Upper lobe of left lung (tissue), 6 donors: ENCODE measurements around the gene ERGIC1. TPM values are rescaled to one million over a fixed set of nuclear protein-coding genes. Genes with fewer than 3 reads are reported as not detected.
"Not testable (repeated sequence)": the region's sequence is repeated elsewhere in the genome, so short reads cannot be mapped to it uniquely, and the experiment has no call there.

Experiments used
- ATAC-seq, 2 donors: fragments of 200-7000 bp; cut with Tn5 transposase; one replicate each; pipeline ENCODE4 v1.9.1; 2022; ENCODE audit warnings: mild to moderate bottlenecking in 2 of 2, moderate library complexity in 2 of 2; ENCODE audit not compliant: low FRiP score in 2 of 2
- DNase-seq, 2 donors: peaks; one replicate each; pipeline ENCODE4 v3.0.0-alpha.2; 2019 to 2020
- H3K27ac ChIP-seq, 4 donors: fragments of 200-600 bp; sonication (generic); one replicate each; pipeline ENCODE4 v1.5.1; 2016 to 2019
- H3K27me3 ChIP-seq, 4 donors: fragments of 200-600 bp; sonication (generic); one replicate each; pipeline ENCODE4 v1.5.1; 2017 to 2019
- H3K36me3 ChIP-seq, 4 donors: fragments of 200-600 bp; sonication (generic); one replicate each; pipeline ENCODE4 v1.5.1; 2016 to 2019
- H3K4me1 ChIP-seq, 4 donors: fragments of 200-600 bp; sonication (generic); one replicate each; pipeline ENCODE4 v1.5.1; 2018 to 2019
- H3K4me3 ChIP-seq, 4 donors: fragments of 200-600 bp; sonication (generic); one replicate each; pipeline ENCODE4 v1.5.1; 2017 to 2019; ENCODE audit warnings: mild to moderate bottlenecking in 2 of 4, moderate library complexity in 1 of 4
- H3K9me3 ChIP-seq, 4 donors: fragments of 200-600 bp; sonication (generic); one replicate each; pipeline ENCODE4 v1.5.1; 2018 to 2019
- EP300 ChIP-seq, 4 donors: sonication (generic); formaldehyde crosslinking; IDR thresholded peaks; one replicate each; pipeline ENCODE4 v1.5.1; 2017; ENCODE audit warnings: antibody characterized with exemption in 4 of 4, control low read depth in 2 of 4
- POLR2A ChIP-seq, 4 donors: fragments of 450-650 bp; IDR thresholded peaks; one replicate each; pipeline ENCODE4 v1.5.1; 2016 to 2017; ENCODE audit warnings: antibody characterized with exemption in 4 of 4, mild to moderate bottlenecking in 2 of 4
- POLR2AphosphoS5 ChIP-seq, 2 donors: sonication (generic); formaldehyde crosslinking; IDR thresholded peaks; one replicate each; pipeline ENCODE4 v1.5.1; 2017; ENCODE audit warnings: antibody characterized with exemption in 2 of 2
- WGBS, 2 donors: methylation state at CpG; one replicate each; pipeline ENCODE4 v1.1.5; 2017 to 2018; 5-methylcytosine and 5-hydroxymethylcytosine counted together
- total RNA-seq, 6 donors: library from RNA; depleted of rRNA in 4 of 6; stranded (reverse); fragments of >200 nt in 4 of 6; gene quantifications; one replicate each; pipeline versions ENCODE4 v1.1.0 to v1.2.1, GENCODE V29; 2016 to 2021
- TF ChIP-seq, protein P1 (sequence below), 6 experiments: fragments of 450-650 bp in 4 of 6; fragments of 200-600 bp in 2 of 6; sonication (generic) in 2 of 6; IDR thresholded peaks; one replicate each; pipeline ENCODE4 v1.5.1; 2016 to 2019; ENCODE audit warnings: antibody characterized with exemption in 6 of 6
- donor health status: DM: no; HTN: no; CAD: no; lungs with moderate emphysema.
- donor health status: DM: no; HTN: yes; CAD: no; lungs with severe emphysema.

Gene ERGIC1
- total RNA-seq, 6 donors from 2014 or later, result 158 to 225 (median 173) TPM

DNA sequence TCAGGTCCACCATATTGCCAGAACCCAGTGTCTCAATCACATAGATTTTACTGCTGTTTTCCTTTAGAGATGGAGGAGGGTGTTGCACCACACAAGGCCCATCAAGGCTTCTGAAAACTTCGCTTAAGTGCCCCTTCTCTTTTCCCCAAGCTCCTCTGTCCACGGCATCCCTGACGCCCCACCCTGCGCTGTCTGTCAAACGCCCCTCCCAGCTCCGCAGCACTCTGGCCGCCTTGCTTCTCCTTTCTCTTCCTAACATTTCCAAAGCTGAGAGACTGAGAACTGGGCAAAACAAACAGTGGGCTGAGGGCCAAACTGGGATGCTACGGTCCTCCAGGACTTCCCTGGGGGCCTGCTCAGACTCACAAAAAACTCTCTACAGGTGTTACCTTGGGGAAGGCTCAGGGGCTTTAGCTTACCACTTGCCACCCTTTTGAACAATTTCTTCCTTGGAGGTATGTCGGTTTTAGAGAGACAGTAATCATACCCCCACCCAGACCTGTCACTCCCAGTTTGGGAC, 28.3 kb upstream of the ERGIC1 start:
- no peak overlapping the region for H3K4me3 ChIP-seq
- H3K27me3 ChIP-seq, result no peaks in the 10 kb centered on the region
- H3K36me3 ChIP-seq, result no peaks in the 10 kb centered on the region
- peaks cover 21 to 33% (median 25%) of the 10 kb centered on the region in 4 donors for H3K4me1 ChIP-seq
- ATAC-seq, result no peak
- H3K9me3 ChIP-seq, result peaks cover 0 to 4% (median 0%) of the 10 kb centered on the region in 4 donors
- no peak for TF ChIP-seq POLR2AphosphoS5 (IDR thresholded peaks at IDR 0.05)
- TF ChIP-seq POLR2A (IDR thresholded peaks at IDR 0.05), result peak in 1 of 4 donors; percentile 25
- 55 to 79% methylated on average over 9 of the region's 9 CpGs for WGBS, 2 donors
- peak in 1 of 2 donors; percentile 47 for DNase-seq
- peak overlapping the region; percentile 64 to 92 (median 80) for H3K27ac ChIP-seq

DNA sequence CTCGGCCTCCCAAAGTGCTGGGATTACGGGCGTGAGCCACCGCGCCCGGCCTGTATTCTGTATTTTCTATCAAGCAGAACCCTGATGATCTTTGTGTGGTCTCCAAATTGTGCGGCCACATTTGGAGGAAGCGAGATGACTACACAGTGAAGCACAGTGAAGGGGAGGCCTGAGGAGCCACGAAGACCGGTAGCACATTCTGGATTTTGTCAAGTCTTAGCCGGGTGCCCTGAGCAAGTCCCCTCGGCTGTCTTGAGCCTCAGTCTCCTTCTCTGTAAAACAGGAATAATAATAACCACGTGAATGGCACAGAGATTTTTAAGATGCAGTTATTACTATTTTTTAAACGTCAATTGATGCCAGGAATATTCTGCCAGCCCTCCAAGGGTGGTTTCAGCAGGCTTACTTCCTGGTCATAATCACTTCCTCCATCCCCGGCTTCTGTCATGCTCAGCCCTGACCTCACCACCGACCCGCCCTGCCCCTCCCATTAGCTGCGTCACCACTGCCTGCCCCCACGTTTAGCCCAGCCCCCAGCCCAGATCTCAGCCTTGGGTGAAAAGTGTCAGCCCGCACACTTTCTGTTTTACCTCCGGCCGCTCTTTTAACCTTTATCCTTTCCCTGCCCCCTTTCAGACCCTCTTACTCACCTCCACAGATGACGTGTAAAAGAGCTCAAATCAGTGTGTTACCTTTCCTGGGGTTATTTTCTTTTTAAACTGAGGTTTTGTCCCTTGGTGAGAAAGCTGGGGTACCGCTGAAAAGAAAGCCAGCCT, 27.0 kb upstream of the ERGIC1 start:
- DNase-seq (peak; percentile 92 to 95), ATAC-seq (peak; percentile 96 to 99)
- peaks cover 14 to 22% (median 15%) of the 10 kb centered on the region in 4 donors for H3K4me1 ChIP-seq
- H3K27me3 ChIP-seq, result no peaks in the 10 kb centered on the region
- no peaks in the 10 kb centered on the region for H3K36me3 ChIP-seq
- H3K4me3 ChIP-seq, result peak overlapping the region in 3 of 4 donors; percentile 13 to 31 (median 26)
- peak overlapping the region; percentile 87 to 92 (median 91) for H3K27ac ChIP-seq
- peak in 2 of 4 donors; percentile 22 to 86 for TF ChIP-seq POLR2A (IDR thresholded peaks at IDR 0.05)
- TF ChIP-seq EP300 (IDR thresholded peaks at IDR 0.05), result peak in 2 of 4 donors; percentile 18 to 82
- TF ChIP-seq POLR2AphosphoS5 (IDR thresholded peaks at IDR 0.05), result peak; percentile 65 to 78
- TF ChIP-seq, protein P1, sequence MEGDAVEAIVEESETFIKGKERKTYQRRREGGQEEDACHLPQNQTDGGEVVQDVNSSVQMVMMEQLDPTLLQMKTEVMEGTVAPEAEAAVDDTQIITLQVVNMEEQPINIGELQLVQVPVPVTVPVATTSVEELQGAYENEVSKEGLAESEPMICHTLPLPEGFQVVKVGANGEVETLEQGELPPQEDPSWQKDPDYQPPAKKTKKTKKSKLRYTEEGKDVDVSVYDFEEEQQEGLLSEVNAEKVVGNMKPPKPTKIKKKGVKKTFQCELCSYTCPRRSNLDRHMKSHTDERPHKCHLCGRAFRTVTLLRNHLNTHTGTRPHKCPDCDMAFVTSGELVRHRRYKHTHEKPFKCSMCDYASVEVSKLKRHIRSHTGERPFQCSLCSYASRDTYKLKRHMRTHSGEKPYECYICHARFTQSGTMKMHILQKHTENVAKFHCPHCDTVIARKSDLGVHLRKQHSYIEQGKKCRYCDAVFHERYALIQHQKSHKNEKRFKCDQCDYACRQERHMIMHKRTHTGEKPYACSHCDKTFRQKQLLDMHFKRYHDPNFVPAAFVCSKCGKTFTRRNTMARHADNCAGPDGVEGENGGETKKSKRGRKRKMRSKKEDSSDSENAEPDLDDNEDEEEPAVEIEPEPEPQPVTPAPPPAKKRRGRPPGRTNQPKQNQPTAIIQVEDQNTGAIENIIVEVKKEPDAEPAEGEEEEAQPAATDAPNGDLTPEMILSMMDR (IDR thresholded peaks at IDR 0.05), result no peak
- WGBS, 2 donors, result 43 to 52% methylated on average over 24 of the region's 24 CpGs
- peaks cover 0 to 4% (median 0%) of the 10 kb centered on the region in 4 donors for H3K9me3 ChIP-seq

DNA sequence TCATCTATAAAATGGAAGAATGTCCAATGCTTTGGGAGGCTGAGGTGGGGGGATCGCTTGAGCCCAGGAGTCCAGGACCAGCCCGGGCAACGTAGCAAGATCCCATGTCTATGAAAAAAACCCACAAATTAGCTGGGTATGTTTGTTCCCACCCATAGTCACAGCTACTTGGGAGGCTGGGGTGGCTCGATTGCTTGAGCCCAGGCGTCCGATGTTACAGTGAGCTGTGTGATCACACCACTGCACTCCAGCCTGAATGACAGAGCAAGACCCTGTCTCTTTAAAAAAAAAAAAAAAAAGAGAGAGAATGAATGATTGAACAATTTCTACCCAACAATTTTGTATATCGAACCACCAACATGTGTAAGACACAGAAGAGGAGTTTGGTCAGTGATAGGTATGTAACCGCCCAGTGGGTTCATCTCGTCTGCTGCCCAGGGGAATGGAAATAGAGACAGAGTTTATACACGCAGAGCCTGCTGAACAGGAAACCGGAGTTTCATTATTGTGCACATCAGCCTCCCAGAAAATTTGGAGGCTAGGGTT, 26.2 kb upstream of the ERGIC1 start:
- no peak for TF ChIP-seq POLR2A (IDR thresholded peaks at IDR 0.05)
- TF ChIP-seq, protein P1 (IDR thresholded peaks at IDR 0.05), result no peak
- TF ChIP-seq POLR2AphosphoS5 (IDR thresholded peaks at IDR 0.05), result no peak
- no peak for TF ChIP-seq EP300 (IDR thresholded peaks at IDR 0.05)
- peak overlapping the region in 3 of 4 donors; percentile 13 to 31 (median 26) for H3K4me3 ChIP-seq
- peaks cover 0 to 4% (median 0%) of the 10 kb centered on the region in 4 donors for H3K9me3 ChIP-seq
- H3K27ac ChIP-seq, result peak overlapping the region; percentile 87 to 92 (median 91)
- H3K36me3 ChIP-seq, result no peaks in the 10 kb centered on the region
- no peaks in the 10 kb centered on the region for H3K27me3 ChIP-seq
- ATAC-seq (peak in 1 of 2 donors; percentile 5), DNase-seq (no peak)
- WGBS, 2 donors, result 82 to 85% methylated on average over 11 of the region's 11 CpGs
- H3K4me1 ChIP-seq, result peaks cover 10 to 16% (median 15%) of the 10 kb centered on the region in 4 donors

DNA sequence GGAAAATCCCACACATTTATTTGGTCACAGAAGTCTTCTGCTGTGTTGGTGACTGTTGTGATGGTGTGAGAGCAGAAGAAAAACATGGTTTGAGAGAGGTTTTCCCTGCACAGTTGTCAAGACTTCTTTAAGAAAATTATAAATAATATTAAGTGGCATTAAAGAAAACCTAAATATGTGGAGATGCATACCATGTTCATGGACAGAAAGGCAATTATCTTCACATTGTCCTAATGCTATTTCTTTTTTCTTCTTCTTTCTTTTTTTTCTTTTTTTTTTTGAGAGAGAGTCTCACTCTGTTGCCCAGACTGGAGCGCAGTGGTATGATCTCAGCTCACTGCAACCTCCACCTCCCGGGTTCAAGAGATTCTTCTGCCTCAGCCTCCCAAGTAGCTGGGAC, 24.3 kb upstream of the ERGIC1 start:
- Histone ChIP-seq H3K4me3 (no peak overlapping the region), H3K4me1 (peaks cover 10 to 16% (median 15%) of the 10 kb centered on the region in 4 donors), H3K36me3 (no peaks in the 10 kb centered on the region), H3K27me3 (no peaks in the 10 kb centered on the region), H3K27ac (no peak overlapping the region), H3K9me3 (peaks cover 0 to 4% (median 0%) of the 10 kb centered on the region in 4 donors)
- 98 to 100% methylated on average over 2 of the region's 2 CpGs for WGBS, 2 donors
- ATAC-seq (no peak), DNase-seq (no peak)
- TF ChIP-seq EP300 (IDR thresholded peaks at IDR 0.05), result no peak
- no peak for TF ChIP-seq POLR2AphosphoS5 (IDR thresholded peaks at IDR 0.05)
- TF ChIP-seq, protein P1 (IDR thresholded peaks at IDR 0.05), result no peak
- TF ChIP-seq POLR2A (IDR thresholded peaks at IDR 0.05), result no peak

DNA sequence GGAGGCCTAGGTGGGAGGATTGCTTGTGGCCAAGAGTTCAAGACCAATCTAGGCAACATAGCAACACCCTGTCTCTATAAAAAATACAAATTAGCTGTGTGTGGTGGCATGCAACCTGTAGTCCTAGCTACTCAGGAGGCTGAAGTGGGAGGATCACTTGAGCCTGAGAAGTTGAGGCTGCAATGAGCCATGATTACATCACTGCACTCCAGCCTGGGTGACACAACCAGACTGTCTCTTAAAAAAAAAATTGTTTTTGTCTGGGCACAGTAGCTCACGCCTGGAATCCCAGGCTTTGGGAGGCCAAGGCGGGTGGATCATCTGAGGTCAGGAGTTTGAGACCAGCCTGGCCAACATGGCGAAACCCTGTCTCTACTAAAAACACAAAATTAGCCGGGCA, 23.1 kb upstream of the ERGIC1 start:
- H3K36me3 ChIP-seq, H3K27me3 ChIP-seq, H3K4me3 ChIP-seq, ATAC-seq, H3K27ac ChIP-seq, DNase-seq, H3K9me3 ChIP-seq: not testable (repeated sequence)
- peaks cover 10 to 16% (median 12%) of the 10 kb centered on the region in 4 donors for H3K4me1 ChIP-seq
- WGBS, 2 donors, result 88 to 100% methylated on average over 2 to 4 of the region's 4 CpGs
